HepG2 (cell line): ENCODE results near the gene GZF1. TPM values are rescaled to one million over a fixed set of nuclear protein-coding genes. Genes with fewer than 3 reads are reported as not detected.

Source experiments
- AGO1 ChIP-seq: fragments of 200-400 bp; formaldehyde crosslinking; IDR thresholded peaks from 2 replicates; pipeline ENCODE4 v1.6.1; 2017; ENCODE audit warnings: mild to moderate bottlenecking, low read depth, low read length, moderate library complexity; ENCODE audit not compliant: poor library complexity, severe bottlenecking
- AHR ChIP-seq: IDR thresholded peaks from 2 replicates; pipeline ENCODE4 v1.6.1; 2018; ENCODE audit warnings: missing genetic modification reagents, missing compliant biosample characterization
- AKAP8 ChIP-seq: sonication (generic); formaldehyde crosslinking; IDR thresholded peaks from 2 replicates; pipeline ENCODE4 v1.5.1; 2020; ENCODE audit warnings: mild to moderate bottlenecking, missing genetic modification reagents
- ATF7-NPFF ChIP-seq: sonication (generic); formaldehyde crosslinking; IDR thresholded peaks from 2 replicates; pipeline ENCODE4 v1.8.1; 2023; ENCODE audit warnings: mild to moderate bottlenecking, low read depth, missing genetic modification reagents, moderate library complexity
- GFI1 ChIP-seq: sonication (generic); formaldehyde crosslinking; IDR thresholded peaks from 2 replicates; pipeline ENCODE4 v1.5.0; 2020; ENCODE audit warnings: missing genetic modification reagents, mild to moderate bottlenecking, borderline replicate concordance
- HCFC1 ChIP-seq: fragments of 150-350 bp; IDR thresholded peaks from 2 replicates; pipeline ENCODE4 v1.6.1; 2014; ENCODE audit warnings: low read depth, low read length
- IKZF1 ChIP-seq: fragments of 450-650 bp; IDR thresholded peaks from 2 replicates; pipeline ENCODE4 v1.7.1; 2016
- JDP2 ChIP-seq: sonication (generic); formaldehyde crosslinking; IDR thresholded peaks from 2 replicates; pipeline ENCODE4 v1.8.1; 2022; ENCODE audit warnings: missing genetic modification reagents, borderline replicate concordance
- PLRG1 ChIP-seq: fragments of 450-650 bp; conservative IDR thresholded peaks from 2 replicates; pipeline ENCODE4 v1.6.1; 2016
- SMYD3 ChIP-seq: sonication (generic); formaldehyde crosslinking; IDR thresholded peaks from 2 replicates; pipeline ENCODE4 v1.8.1; 2023; ENCODE audit warnings: mild to moderate bottlenecking, missing genetic modification reagents
- TBP ChIP-seq: sonication (generic); formaldehyde crosslinking; IDR thresholded peaks from 2 replicates; pipeline ENCODE4 v1.5.0; 2020; ENCODE audit warnings: missing genetic modification reagents
- ZBTB7A ChIP-seq: sonication (generic); formaldehyde crosslinking; IDR thresholded peaks from 2 replicates; pipeline ENCODE4 v1.8.0; 2022; ENCODE audit warnings: mild to moderate bottlenecking, missing genetic modification reagents
- ZFP37 ChIP-seq: sonication (generic); formaldehyde crosslinking; IDR thresholded peaks from 2 replicates; pipeline ENCODE4 v1.4.0; 2020; ENCODE audit warnings: missing genetic modification reagents, borderline replicate concordance
- ZMYM2 ChIP-seq: sonication (generic); formaldehyde crosslinking; IDR thresholded peaks from 2 replicates; pipeline ENCODE4 v1.8.0; 2022; ENCODE audit warnings: mild to moderate bottlenecking, missing genetic modification reagents
- ZNF382 ChIP-seq: sonication (generic); formaldehyde crosslinking; IDR thresholded peaks from 2 replicates; pipeline ENCODE4 v1.5.0; 2020; ENCODE audit warnings: missing genetic modification reagents, mild to moderate bottlenecking, borderline replicate concordance
- ZNF556 ChIP-seq: sonication (generic); formaldehyde crosslinking; IDR thresholded peaks from 2 replicates; pipeline ENCODE4 v1.4.0; 2020; ENCODE audit warnings: mild to moderate bottlenecking, missing genetic modification reagents, borderline replicate concordance
- ZNF672 ChIP-seq: sonication (generic); formaldehyde crosslinking; IDR thresholded peaks from 2 replicates; pipeline ENCODE4 v1.8.1; 2022; ENCODE audit warnings: missing genetic modification reagents
- ZNF737 ChIP-seq: sonication (generic); formaldehyde crosslinking; IDR thresholded peaks from 2 replicates; pipeline ENCODE4 v1.5.0; 2020; ENCODE audit warnings: missing genetic modification reagents, mild to moderate bottlenecking, borderline replicate concordance
- polyA plus RNA-seq, 8 experiments: library from polyadenylated mRNA; depleted of rRNA in 3 of 8; stranded (reverse) in 7 of 8; unstranded in 1 of 8; fragments of >200 nt; fragmentation: Illumina TruSeq in 4 of 8; extraction: Trizol in 4 of 8; gene quantifications; 2 replicates each; pipeline versions ENCODE4 v1.2.1 to v1.2.3, GENCODE V29; 2011 to 2016; ENCODE audit warnings: low read depth in 4 of 8, missing spikeins in 1 of 8, mixed read lengths in 1 of 8; ENCODE audit not compliant: insufficient read depth in 1 of 8
- total RNA-seq, 5 experiments: library from RNA; depleted of rRNA; stranded (reverse); fragments of >200 nt; fragmentation: Illumina TruSeq; extraction: Trizol; gene quantifications; 2 replicates each; pipeline ENCODE4 v1.2.3, GENCODE V29; 2016; ENCODE audit warnings: low read depth in 1 of 5
- TF ChIP-seq, protein P1 (sequence below): IDR thresholded peaks from 2 replicates; pipeline ENCODE4 v1.6.1; 2016; ENCODE audit warnings: mild to moderate bottlenecking, missing biosample characterization, missing genetic modification reagents
- TF ChIP-seq, protein P2 (sequence below): sonication (generic); formaldehyde crosslinking; IDR thresholded peaks from 2 replicates; pipeline ENCODE4 v1.4.0; 2020; ENCODE audit warnings: missing genetic modification reagents
- TF ChIP-seq, protein P3 (sequence below): fragments of 450-650 bp; IDR thresholded peaks from 2 replicates; pipeline ENCODE4 v1.6.1; 2016
- TF ChIP-seq, protein P4 (sequence below): sonication (generic); formaldehyde crosslinking; IDR thresholded peaks from 2 replicates; pipeline ENCODE4 v1.5.0; 2020; ENCODE audit warnings: mild to moderate bottlenecking, missing genetic modification reagents
- TF ChIP-seq, protein P5 (sequence below): sonication (generic); formaldehyde crosslinking; IDR thresholded peaks from 2 replicates; pipeline ENCODE4 v1.4.0; 2020; ENCODE audit warnings: mild to moderate bottlenecking, low read depth, missing genetic modification reagents
- TF ChIP-seq, protein P6 (sequence below): sonication (generic); formaldehyde crosslinking; IDR thresholded peaks from 2 replicates; pipeline ENCODE4 v1.5.0; 2020; ENCODE audit warnings: missing genetic modification reagents, mild to moderate bottlenecking, borderline replicate concordance

The GZF1 gene
- total and polyA plus RNA-seq, 2 of the 13 experiments (the other 11 are each of a cell fraction or from before 2014, with no cell fraction given) = 16.9 to 26.0 TPM

DNA sequence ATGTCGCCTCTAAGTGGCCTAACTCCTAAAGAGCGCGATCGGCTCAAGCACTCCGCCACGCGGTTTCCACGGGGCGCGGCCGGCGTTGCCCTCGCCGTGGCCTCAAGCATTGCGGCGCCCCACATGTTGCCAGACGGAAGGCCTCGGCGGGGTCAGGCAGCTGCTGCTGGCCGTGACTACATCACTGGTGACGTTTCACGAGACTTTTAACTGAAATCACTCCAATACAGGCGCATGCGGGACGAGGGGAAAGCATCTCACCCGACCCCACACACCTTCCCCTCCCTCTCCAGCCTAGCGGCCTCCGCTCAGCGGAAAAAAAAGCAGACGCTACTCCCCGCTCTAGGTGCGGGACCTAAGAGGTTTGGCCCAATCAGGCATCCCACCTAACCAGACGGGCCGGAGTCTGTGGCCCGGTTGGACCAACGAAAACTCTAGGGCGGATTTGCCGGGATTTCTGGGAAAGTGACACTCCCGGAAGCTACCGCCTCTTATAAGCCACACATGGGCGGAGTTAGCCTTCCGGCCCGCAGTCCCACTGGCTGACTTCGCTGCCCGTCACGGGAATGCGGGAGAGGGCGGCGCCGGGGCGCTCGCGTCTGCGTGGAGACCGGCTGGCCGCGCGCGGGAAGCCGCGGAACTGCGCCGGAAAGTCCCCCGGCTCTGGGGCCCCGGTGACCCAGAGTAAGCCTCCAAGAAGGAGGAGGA lies 11.6 kb upstream of the GZF1 start, which contains the start of gene NXT1 (continued):
- TF ChIP-seq, protein P1, sequence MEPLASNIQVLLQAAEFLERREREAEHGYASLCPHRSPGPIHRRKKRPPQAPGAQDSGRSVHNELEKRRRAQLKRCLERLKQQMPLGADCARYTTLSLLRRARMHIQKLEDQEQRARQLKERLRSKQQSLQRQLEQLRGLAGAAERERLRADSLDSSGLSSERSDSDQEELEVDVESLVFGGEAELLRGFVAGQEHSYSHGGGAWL (CRISPR knock-in tag) = peak; percentile 94
- TF ChIP-seq GFI1 = peak; percentile 52; the same call in 1 of the 2 replicates
- TF ChIP-seq, protein P2, sequence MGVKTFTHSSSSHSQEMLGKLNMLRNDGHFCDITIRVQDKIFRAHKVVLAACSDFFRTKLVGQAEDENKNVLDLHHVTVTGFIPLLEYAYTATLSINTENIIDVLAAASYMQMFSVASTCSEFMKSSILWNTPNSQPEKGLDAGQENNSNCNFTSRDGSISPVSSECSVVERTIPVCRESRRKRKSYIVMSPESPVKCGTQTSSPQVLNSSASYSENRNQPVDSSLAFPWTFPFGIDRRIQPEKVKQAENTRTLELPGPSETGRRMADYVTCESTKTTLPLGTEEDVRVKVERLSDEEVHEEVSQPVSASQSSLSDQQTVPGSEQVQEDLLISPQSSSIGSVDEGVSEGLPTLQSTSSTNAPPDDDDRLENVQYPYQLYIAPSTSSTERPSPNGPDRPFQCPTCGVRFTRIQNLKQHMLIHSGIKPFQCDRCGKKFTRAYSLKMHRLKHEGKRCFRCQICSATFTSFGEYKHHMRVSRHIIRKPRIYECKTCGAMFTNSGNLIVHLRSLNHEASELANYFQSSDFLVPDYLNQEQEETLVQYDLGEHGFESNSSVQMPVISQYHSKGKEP (CRISPR knock-in tag) = peak; percentile 66; the same call in 1 of the 2 replicates
- no peak for TF ChIP-seq JDP2 (CRISPR knock-in tag)
- TF ChIP-seq TBP = peak; percentile 91
- TF ChIP-seq ZBTB7A (CRISPR knock-in tag) = peak; percentile 90
- TF ChIP-seq, protein P3, sequence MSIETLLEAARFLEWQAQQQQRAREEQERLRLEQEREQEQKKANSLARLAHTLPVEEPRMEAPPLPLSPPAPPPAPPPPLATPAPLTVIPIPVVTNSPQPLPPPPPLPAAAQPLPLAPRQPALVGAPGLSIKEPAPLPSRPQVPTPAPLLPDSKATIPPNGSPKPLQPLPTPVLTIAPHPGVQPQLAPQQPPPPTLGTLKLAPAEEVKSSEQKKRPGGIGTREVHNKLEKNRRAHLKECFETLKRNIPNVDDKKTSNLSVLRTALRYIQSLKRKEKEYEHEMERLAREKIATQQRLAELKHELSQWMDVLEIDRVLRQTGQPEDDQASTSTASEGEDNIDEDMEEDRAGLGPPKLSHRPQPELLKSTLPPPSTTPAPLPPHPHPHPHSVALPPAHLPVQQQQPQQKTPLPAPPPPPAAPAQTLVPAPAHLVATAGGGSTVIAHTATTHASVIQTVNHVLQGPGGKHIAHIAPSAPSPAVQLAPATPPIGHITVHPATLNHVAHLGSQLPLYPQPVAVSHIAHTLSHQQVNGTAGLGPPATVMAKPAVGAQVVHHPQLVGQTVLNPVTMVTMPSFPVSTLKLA = peak; percentile 8
- peak; percentile 78; the same call in 1 of the 2 replicates for TF ChIP-seq ZMYM2 (CRISPR knock-in tag)
- TF ChIP-seq AKAP8 (CRISPR knock-in tag) = peak; percentile 86
- TF ChIP-seq AHR (CRISPR knock-in tag) = peak; percentile 93; the same call in 1 of the 2 replicates
- TF ChIP-seq, protein P4, sequence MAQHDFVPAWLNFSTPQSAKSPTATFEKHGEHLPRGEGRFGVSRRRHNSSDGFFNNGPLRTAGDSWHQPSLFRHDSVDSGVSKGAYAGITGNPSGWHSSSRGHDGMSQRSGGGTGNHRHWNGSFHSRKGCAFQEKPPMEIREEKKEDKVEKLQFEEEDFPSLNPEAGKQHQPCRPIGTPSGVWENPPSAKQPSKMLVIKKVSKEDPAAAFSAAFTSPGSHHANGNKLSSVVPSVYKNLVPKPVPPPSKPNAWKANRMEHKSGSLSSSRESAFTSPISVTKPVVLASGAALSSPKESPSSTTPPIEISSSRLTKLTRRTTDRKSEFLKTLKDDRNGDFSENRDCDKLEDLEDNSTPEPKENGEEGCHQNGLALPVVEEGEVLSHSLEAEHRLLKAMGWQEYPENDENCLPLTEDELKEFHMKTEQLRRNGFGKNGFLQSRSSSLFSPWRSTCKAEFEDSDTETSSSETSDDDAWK (CRISPR knock-in tag) = no peak
- peak; percentile 98 for TF ChIP-seq ZNF737 (CRISPR knock-in tag)
- TF ChIP-seq ZFP37 (CRISPR knock-in tag) = no peak
- no peak; the same call in 1 of the 2 replicates for TF ChIP-seq SMYD3 (CRISPR knock-in tag)
- TF ChIP-seq, protein P5, sequence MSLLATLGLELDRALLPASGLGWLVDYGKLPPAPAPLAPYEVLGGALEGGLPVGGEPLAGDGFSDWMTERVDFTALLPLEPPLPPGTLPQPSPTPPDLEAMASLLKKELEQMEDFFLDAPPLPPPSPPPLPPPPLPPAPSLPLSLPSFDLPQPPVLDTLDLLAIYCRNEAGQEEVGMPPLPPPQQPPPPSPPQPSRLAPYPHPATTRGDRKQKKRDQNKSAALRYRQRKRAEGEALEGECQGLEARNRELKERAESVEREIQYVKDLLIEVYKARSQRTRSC (CRISPR knock-in tag) = no peak
- no peak for TF ChIP-seq IKZF1
- TF ChIP-seq HCFC1 = peak; percentile 78
- no peak for TF ChIP-seq ATF7-NPFF (CRISPR knock-in tag)
- TF ChIP-seq ZNF556 = peak; percentile 68
- TF ChIP-seq ZNF382 (CRISPR knock-in tag) = no peak
- no peak for TF ChIP-seq ZNF672 (CRISPR knock-in tag)
- TF ChIP-seq, protein P6, sequence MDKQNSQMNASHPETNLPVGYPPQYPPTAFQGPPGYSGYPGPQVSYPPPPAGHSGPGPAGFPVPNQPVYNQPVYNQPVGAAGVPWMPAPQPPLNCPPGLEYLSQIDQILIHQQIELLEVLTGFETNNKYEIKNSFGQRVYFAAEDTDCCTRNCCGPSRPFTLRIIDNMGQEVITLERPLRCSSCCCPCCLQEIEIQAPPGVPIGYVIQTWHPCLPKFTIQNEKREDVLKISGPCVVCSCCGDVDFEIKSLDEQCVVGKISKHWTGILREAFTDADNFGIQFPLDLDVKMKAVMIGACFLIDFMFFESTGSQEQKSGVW (CRISPR knock-in tag) = 0 out of 2 replicates have a peak, but pooled peaks have one; percentile 80
- no peak for TF ChIP-seq PLRG1
- peak; percentile 76 for TF ChIP-seq AGO1
